HG03060 (cell line): ENCODE measurements around the gene CYP2J2.
"Not testable (repeated sequence)": the region's sequence is repeated elsewhere in the genome, so short reads cannot be mapped to it uniquely, and the experiment has no call there.

Source experiments
- ATAC-seq: cut with Tn5 transposase; IDR thresholded peaks from one replicate; pipeline ENCODE4 v1.9.1; 2021; ENCODE audit warnings: low read depth, moderate number of reproducible peaks; ENCODE audit not compliant: unreplicated experiment

Gene CYP2J2

GRCh38 chr1:59878370-59878769 lies 48.2 kb downstream of the CYP2J2 start:
- ATAC-seq, result no peak

- no peak for ATAC-seq
Observed at GRCh38 chr1:59877108-59877682, 49.4 kb downstream of the CYP2J2 start.

GRCh38 chr1:59871746-59872145 lies 54.8 kb downstream of the CYP2J2 start:
- ATAC-seq, result no peak

GRCh38 chr1:59866462-59866861 lies 60.1 kb downstream of the CYP2J2 start:
- ATAC-seq, result no peak

- ATAC-seq, result no peak
Observed at GRCh38 chr1:59857679-59858354, 68.8 kb downstream of the CYP2J2 start.

GRCh38 chr1:59856725-59857338 lies 69.7 kb downstream of the CYP2J2 start:
- ATAC-seq, result no peak

GRCh38 chr1:59855297-59855696 lies 71.3 kb downstream of the CYP2J2 start:
- not testable (repeated sequence) for ATAC-seq

GRCh38 chr1:59852117-59852516 lies 74.5 kb downstream of the CYP2J2 start:
- ATAC-seq, result no peak

GRCh38 chr1:59846895-59847282 lies 79.7 kb downstream of the CYP2J2 start:
- ATAC-seq, result no peak

GRCh38 chr1:59846209-59846894 lies 80.2 kb downstream of the CYP2J2 start:
- no peak for ATAC-seq

GRCh38 chr1:59845091-59845490 lies 81.5 kb downstream of the CYP2J2 start:
- no peak for ATAC-seq
